Mesothelial cell of epicardium (in vitro differentiated cells): Measurements from ENCODE around the gene CFAP99. TPM values are rescaled to one million over a fixed set of nuclear protein-coding genes. Genes with fewer than 3 reads are reported as not detected.

ENCODE experiments used
- DNase-seq, 2 experiments: peaks; one replicate each; pipeline ENCODE4 v3.0.0; 2021; ENCODE audit warnings: low spot score in 2 of 2; ENCODE audit not compliant: unreplicated experiment in 2 of 2
- H3K27ac Mint-ChIP-seq: 2 replicates; pipeline ENCODE4 v1.8.0; 2021; ENCODE audit warnings: mixed read lengths
- H3K27me3 Mint-ChIP-seq: 2 replicates; pipeline ENCODE4 v1.8.0; 2021; ENCODE audit warnings: low read depth, mixed read lengths
- H3K36me3 Mint-ChIP-seq: 2 replicates; pipeline ENCODE4 v1.8.0; 2021; ENCODE audit warnings: mixed read lengths
- H3K4me1 Mint-ChIP-seq: 2 replicates; pipeline ENCODE4 v1.8.0; 2021; ENCODE audit warnings: mixed read lengths
- H3K4me3 Mint-ChIP-seq: 2 replicates; pipeline ENCODE4 v1.8.0; 2021; ENCODE audit warnings: mild to moderate bottlenecking, moderate library complexity, mixed read lengths
- H3K9me3 Mint-ChIP-seq: 2 replicates; pipeline ENCODE4 v1.8.0; 2021; ENCODE audit warnings: mixed read lengths
- CTCF ChIP-seq: fragments of 200-600 bp; sonication (generic); IDR thresholded peaks from one replicate; pipeline ENCODE4 v1.5.0; 2021; ENCODE audit warnings: antibody characterized with exemption; ENCODE audit not compliant: unreplicated experiment
- total RNA-seq: library from RNA; stranded (reverse); gene quantifications from 3 replicates; pipeline ENCODE4 v1.2.1, GENCODE V29; 2021

CFAP99 gene
- total RNA-seq, 1 donor from 2014 or later = not detected

- peaks cover 30% of the 10 kb centered on the region for H3K4me1 Mint-ChIP-seq
- no peak for DNase-seq
- no peak overlapping the region for H3K27ac Mint-ChIP-seq
- H3K9me3 Mint-ChIP-seq = no peaks in the 10 kb centered on the region
- TF ChIP-seq CTCF = no peak
- no peak overlapping the region for H3K4me3 Mint-ChIP-seq
- H3K36me3 Mint-ChIP-seq = peaks cover 14% of the 10 kb centered on the region
- H3K27me3 Mint-ChIP-seq = no peaks in the 10 kb centered on the region
These were observed 67.2 kb downstream of the CFAP99 start for GRCh38 chr4:2485956-2486355.

- H3K27ac Mint-ChIP-seq = no peak overlapping the region
These were observed 68.2 kb downstream of the CFAP99 start for GRCh38 chr4:2486981-2487380.

GRCh38 chr4:2487632-2488031 is 68.9 kb downstream of the CFAP99 start:
- DNase-seq = no peak
- H3K27me3 Mint-ChIP-seq = no peaks in the 10 kb centered on the region
- H3K4me1 Mint-ChIP-seq = peaks cover 18% of the 10 kb centered on the region
- TF ChIP-seq CTCF = no peak
- no peak overlapping the region for H3K4me3 Mint-ChIP-seq
- H3K9me3 Mint-ChIP-seq = no peaks in the 10 kb centered on the region
- H3K27ac Mint-ChIP-seq = no peak overlapping the region
- H3K36me3 Mint-ChIP-seq = peaks cover 21% of the 10 kb centered on the region

More at GRCh38 chr4:2486981-2487380, 68.2 kb downstream of the CFAP99 start:
- H3K36me3 Mint-ChIP-seq = peaks cover 16% of the 10 kb centered on the region
- no peak overlapping the region for H3K4me3 Mint-ChIP-seq
- TF ChIP-seq CTCF = no peak
- DNase-seq = no peak
- no peaks in the 10 kb centered on the region for H3K27me3 Mint-ChIP-seq
- peaks cover 22% of the 10 kb centered on the region for H3K4me1 Mint-ChIP-seq
- no peaks in the 10 kb centered on the region for H3K9me3 Mint-ChIP-seq

GRCh38 chr4:2489081-2489805 is 70.5 kb downstream of the CFAP99 start:
- TF ChIP-seq CTCF = no peak
- Mint-ChIP-seq H3K4me3 (no peak overlapping the region), H3K27ac (no peak overlapping the region), H3K36me3 (peaks cover 32% of the 10 kb centered on the region), H3K4me1 (peaks cover 11% of the 10 kb centered on the region), H3K9me3 (no peaks in the 10 kb centered on the region), H3K27me3 (no peaks in the 10 kb centered on the region)
- no peak for DNase-seq

GRCh38 chr4:2489841-2490552 is 71.2 kb downstream of the CFAP99 start:
- Mint-ChIP-seq H3K4me3 (no peak overlapping the region), H3K27me3 (no peaks in the 10 kb centered on the region), H3K4me1 (peaks cover 6% of the 10 kb centered on the region), H3K27ac (no peak overlapping the region), H3K9me3 (no peaks in the 10 kb centered on the region), H3K36me3 (peaks cover 32% of the 10 kb centered on the region)
- no peak for DNase-seq
- no peak for TF ChIP-seq CTCF
